HEK293 (cell line): ENCODE measurements around the gene PCBP2.

Experiments used
- CTCF ChIA-PET: fragments of 350-600 bp; formaldehyde crosslinking; extraction: SDS; loops from one replicate; lab custom pipeline; 2021; ENCODE audit warnings: antibody characterized with exemption; lab: Yijun Ruan, JAX
- POLR2A ChIA-PET: fragments of 300-600 bp; formaldehyde crosslinking; extraction: SDS; loops from one replicate; lab custom pipeline; 2020; ENCODE audit warnings: antibody characterized with exemption, inconsistent platforms; lab: Yijun Ruan, JAX
- H3K27ac ChIP-seq: fragments of 200-500 bp; sonication (Bioruptor generic); 2 replicates; pipeline ENCODE4 v1.5.1; 2014; ENCODE audit warnings: low read depth, low read length, control low read depth, inconsistent platforms; ENCODE audit errors: extremely low read depth
- H3K36me3 ChIP-seq, 2 experiments: fragments of 200-500 bp in 1 of 2; sonication (Bioruptor generic) in 1 of 2; 1 replicate in 1 of 2; 2 replicates in 1 of 2; pipeline ENCODE4 v1.5.1; 2014 to 2017; ENCODE audit warnings: inconsistent platforms in 2 of 2, low read length in 2 of 2; ENCODE audit not compliant: control insufficient read depth in 2 of 2, insufficient read depth in 1 of 2
- H3K4me1 ChIP-seq: fragments of 200-500 bp; sonication (Bioruptor generic); 2 replicates; pipeline ENCODE4 v1.5.1; 2014; ENCODE audit warnings: mild to moderate bottlenecking, low read length, inconsistent platforms; ENCODE audit not compliant: control insufficient read depth, insufficient read depth
- H3K4me3 ChIP-seq: 2 replicates; pipeline ENCODE4 v1.5.1; 2011; ENCODE audit warnings: low read depth, mild to moderate bottlenecking, control low read depth, low read length, moderate library complexity
- H3K9me3 ChIP-seq: fragments of 200-500 bp; sonication (Bioruptor generic); 2 replicates; pipeline ENCODE4 v1.5.1; 2014; ENCODE audit warnings: low read depth, low read length, inconsistent platforms; ENCODE audit not compliant: control insufficient read depth, insufficient read depth
- EGR2 ChIP-seq: fragments of 450-650 bp; formaldehyde crosslinking; IDR thresholded peaks from 2 replicates; pipeline ENCODE4 v1.5.1; 2016; ENCODE audit warnings: low read depth, missing biosample characterization, missing genetic modification characterization
- HOXD13 ChIP-seq: sonication (generic); formaldehyde crosslinking; IDR thresholded peaks from 2 replicates; pipeline ENCODE4 v1.8.0; 2022; ENCODE audit warnings: missing genetic modification reagents, borderline replicate concordance
- IKZF3 ChIP-seq: fragments of 450-650 bp; IDR thresholded peaks from 2 replicates; pipeline ENCODE4 v1.5.0; 2018; ENCODE audit warnings: missing biosample characterization, mild to moderate bottlenecking, missing genetic modification characterization, moderate library complexity
- MZF1 ChIP-seq: fragments of 450-650 bp; formaldehyde crosslinking; IDR thresholded peaks from 2 replicates; pipeline ENCODE4 v1.5.1; 2017; ENCODE audit warnings: missing biosample characterization, missing genetic modification characterization, borderline replicate concordance
- OSR2 ChIP-seq: fragments of 450-650 bp; formaldehyde crosslinking; IDR thresholded peaks from 2 replicates; pipeline ENCODE4 v1.5.1; 2016; ENCODE audit warnings: missing biosample characterization, missing genetic modification characterization
- PRDM4 ChIP-seq: fragments of 450-650 bp; formaldehyde crosslinking; IDR thresholded peaks from 2 replicates; pipeline ENCODE4 v1.5.1; 2017; ENCODE audit warnings: missing biosample characterization, missing genetic modification characterization
- SP3 ChIP-seq: fragments of 450-650 bp; formaldehyde crosslinking; IDR thresholded peaks from 2 replicates; pipeline ENCODE4 v1.5.1; 2016; ENCODE audit warnings: missing biosample characterization, missing genetic modification characterization
- ZBTB11 ChIP-seq: fragments of 450-650 bp; formaldehyde crosslinking; conservative IDR thresholded peaks from 2 replicates; pipeline ENCODE4 v1.5.1; 2016; ENCODE audit warnings: low read depth, missing biosample characterization, missing genetic modification characterization
- ZFHX2 ChIP-seq: fragments of 450-650 bp; formaldehyde crosslinking; conservative IDR thresholded peaks from 2 replicates; pipeline ENCODE4 v1.5.1; 2016; ENCODE audit warnings: missing biosample characterization, missing genetic modification characterization
- ZIC2 ChIP-seq: fragments of 450-650 bp; formaldehyde crosslinking; IDR thresholded peaks from 2 replicates; pipeline ENCODE4 v1.5.1; 2016; ENCODE audit warnings: missing biosample characterization, missing genetic modification characterization
- ZNF140 ChIP-seq: fragments of 450-650 bp; formaldehyde crosslinking; IDR thresholded peaks from 2 replicates; pipeline ENCODE4 v1.5.1; 2016; ENCODE audit warnings: missing biosample characterization, missing genetic modification characterization
- ZNF146 ChIP-seq: fragments of 450-650 bp; formaldehyde crosslinking; IDR thresholded peaks from 2 replicates; pipeline ENCODE4 v1.5.1; 2016; ENCODE audit warnings: missing biosample characterization, missing genetic modification characterization
- ZNF274 ChIP-seq, 2 experiments: fragments of 200-500 bp in 1 of 2; fragments of 450-650 bp in 1 of 2; sonication (Bioruptor generic) in 1 of 2; formaldehyde crosslinking in 1 of 2; IDR thresholded peaks; 2 replicates each; pipeline versions ENCODE4 v1.5.1 to v1.6.1; 2014 to 2016; ENCODE audit warnings: borderline replicate concordance in 1 of 2, inconsistent platforms in 1 of 2, low read length in 1 of 2, missing biosample characterization in 1 of 2, missing genetic modification characterization in 1 of 2
- ZNF366 ChIP-seq: fragments of 450-650 bp; formaldehyde crosslinking; conservative IDR thresholded peaks from 2 replicates; pipeline ENCODE4 v1.5.1; 2016; ENCODE audit warnings: missing biosample characterization, missing genetic modification characterization
- ZNF394 ChIP-seq: fragments of 450-650 bp; formaldehyde crosslinking; IDR thresholded peaks from 2 replicates; pipeline ENCODE4 v1.5.1; 2016; ENCODE audit warnings: missing biosample characterization, missing genetic modification characterization, mild to moderate bottlenecking, moderate library complexity, borderline replicate concordance
- ZNF548 ChIP-seq: fragments of 450-650 bp; formaldehyde crosslinking; IDR thresholded peaks from 2 replicates; pipeline ENCODE4 v1.5.1; 2016; ENCODE audit warnings: missing biosample characterization, missing genetic modification characterization
- ZNF600 ChIP-seq: fragments of 450-650 bp; formaldehyde crosslinking; IDR thresholded peaks from 2 replicates; pipeline ENCODE4 v1.5.1; 2016; ENCODE audit warnings: missing biosample characterization, missing genetic modification characterization
- ZNF654 ChIP-seq: fragments of 450-650 bp; formaldehyde crosslinking; IDR thresholded peaks from 2 replicates; pipeline ENCODE4 v1.5.1; 2016; ENCODE audit warnings: low read depth, missing biosample characterization, missing genetic modification characterization
- ZNF670 ChIP-seq: fragments of 450-650 bp; formaldehyde crosslinking; IDR thresholded peaks from 2 replicates; pipeline ENCODE4 v1.5.1; 2016; ENCODE audit warnings: missing biosample characterization, missing genetic modification characterization, low read depth

PCBP2 gene

GRCh38 chr12:53474819-53475218 lies 22.9 kb downstream of the PCBP2 start (continued):
- TF ChIP-seq ZBTB11: no peak
- peak; percentile 33; the same call in 1 of the 2 replicates for TF ChIP-seq ZNF366 (tag by site-specific recombination)
- no peak for TF ChIP-seq ZNF670 (tag by site-specific recombination)
- TF ChIP-seq ZFHX2 (tag by site-specific recombination): peak; percentile 93
- TF ChIP-seq ZIC2: no peak
- peak; percentile 95 for TF ChIP-seq EGR2
- TF ChIP-seq ZNF548: no peak
- no peak for TF ChIP-seq ZNF274 (IDR thresholded peaks at IDR 0.05; ENCODE audit: low read length)
- no peak for TF ChIP-seq ZNF274 (tag by site-specific recombination; IDR thresholded peaks at IDR 0.05; ENCODE audit: borderline replicate concordance)
- TF ChIP-seq ZNF394 (tag by site-specific recombination): no peak

GRCh38 chr12:53476769-53477209 lies 24.9 kb downstream of the PCBP2 start:
- Histone ChIP-seq H3K36me3 (peaks cover 80 to 98% of the 10 kb centered on the region in 2 experiments), H3K27ac (no peak overlapping the region)
- POLR2A ChIA-PET: interaction anchor here (0.6 to 4.1 kb wide), 3 partner anchors 12 to 96 kb away, joined by 5 to 23 read pairs (median 6); no protein-coding TSS in a partner anchor

GRCh38 chr12:53478865-53479264 lies 27.0 kb downstream of the PCBP2 start:
- ChIA-PET POLR2A (interaction anchor here (0.6 to 4.1 kb wide), 2 partner anchors 20 to 28 kb away, joined by 4 to 23 read pairs; no protein-coding TSS in a partner anchor), CTCF (interaction anchor here (1.5 to 1.8 kb wide), 2 partner anchors 13 to 126 kb away, joined by 3 to 14 read pairs; no protein-coding TSS in a partner anchor)

More at GRCh38 chr12:53476769-53477209, 24.9 kb downstream of the PCBP2 start:
- TF ChIP-seq OSR2 (tag by site-specific recombination) (no peak), IKZF3 (tag by site-specific recombination) (0 out of 2 replicates have a peak, but pooled peaks have one; percentile 39), MZF1 (peak; percentile 50; the same call in 1 of the 2 replicates), ZNF654 (tag by site-specific recombination) (peak; percentile 55)
- no peaks in the 10 kb centered on the region for H3K4me1 ChIP-seq
- CTCF ChIA-PET: interaction anchor here (0.6 to 4.6 kb wide), 11 partner anchors 9 to 155 kb away, joined by 3 to 25 read pairs (median 4); partner anchors contain the start of gene AAAS
- H3K9me3 ChIP-seq: no peaks in the 10 kb centered on the region
- H3K4me3 ChIP-seq: no peak overlapping the region

GRCh38 chr12:53479331-53479730 lies 27.4 kb downstream of the PCBP2 start:
- Histone ChIP-seq H3K27ac (no peak overlapping the region), H3K4me1 (no peaks in the 10 kb centered on the region), H3K36me3 (peaks cover 57 to 98% of the 10 kb centered on the region in 2 experiments)

More at GRCh38 chr12:53478865-53479264, 27.0 kb downstream of the PCBP2 start:
- no peak overlapping the region for H3K27ac ChIP-seq
- no peaks in the 10 kb centered on the region for H3K4me1 ChIP-seq
- no peak overlapping the region for H3K4me3 ChIP-seq
- peaks cover 61 to 98% of the 10 kb centered on the region in 2 experiments for H3K36me3 ChIP-seq
- H3K9me3 ChIP-seq: no peaks in the 10 kb centered on the region
- TF ChIP-seq SP3 (tag by site-specific recombination) (no peak), ZNF140 (tag by site-specific recombination) (no peak)

More at GRCh38 chr12:53479331-53479730, 27.4 kb downstream of the PCBP2 start:
- CTCF ChIA-PET: interaction anchor here (0.6 to 1.8 kb wide), 3 partner anchors 14 to 127 kb away, joined by 3 to 14 read pairs (median 4); no protein-coding TSS in a partner anchor
- POLR2A ChIA-PET: interaction anchor here (0.6 to 1.2 kb wide), 2 partner anchors 11 to 29 kb away, joined by 3 to 4 read pairs; no protein-coding TSS in a partner anchor
- TF ChIP-seq ZNF654 (tag by site-specific recombination) (no peak), PRDM4 (tag by site-specific recombination) (no peak), ZNF600 (tag by site-specific recombination) (no peak), HOXD13 (CRISPR knock-in tag) (no peak), ZNF146 (no peak)
- Histone ChIP-seq H3K4me3 (no peak overlapping the region), H3K9me3 (no peaks in the 10 kb centered on the region)
